Vagina (tissue), 2 donors: Measurements from ENCODE around the gene ISM1. TPM values are rescaled to one million over a fixed set of nuclear protein-coding genes. Genes with fewer than 3 reads are reported as not detected.

Experiments used
- DNase-seq, 2 donors: peaks; one replicate each; pipeline ENCODE4 v3.0.0-alpha.2; 2017; ENCODE audit errors: extremely low spot score in 2 of 2
- H3K27ac ChIP-seq: fragments of 200-600 bp; sonication (generic); one replicate; pipeline ENCODE4 v1.5.1; 2019
- H3K27me3 ChIP-seq: fragments of 200-600 bp; sonication (generic); one replicate; pipeline ENCODE4 v1.5.1; 2019
- H3K36me3 ChIP-seq, 2 donors: fragments of 200-600 bp; sonication (generic); one replicate each; pipeline ENCODE4 v1.5.1; 2017 to 2019
- H3K4me1 ChIP-seq: fragments of 200-600 bp; sonication (generic); one replicate; pipeline ENCODE4 v1.5.1; 2019
- H3K4me3 ChIP-seq, 2 donors: fragments of 200-600 bp; sonication (generic); 1 replicate in 1 of 2; 2 replicates in 1 of 2; pipeline ENCODE4 v1.5.1; 2016 to 2019
- H3K9me3 ChIP-seq: fragments of 200-600 bp; sonication (generic); one replicate; pipeline ENCODE4 v1.5.1; 2019
- CTCF ChIP-seq, 3 experiments: fragments of 450-650 bp in 2 of 3; fragments of 200-600 bp in 1 of 3; sonication (generic) in 1 of 3; IDR thresholded peaks; one replicate each; pipeline ENCODE4 v1.5.1; 2017 to 2019; ENCODE audit warnings: antibody characterized with exemption in 3 of 3, mild to moderate bottlenecking in 2 of 3, moderate library complexity in 2 of 3
- POLR2A ChIP-seq, 2 donors: fragments of 450-650 bp; IDR thresholded peaks; one replicate each; pipeline ENCODE4 v1.6.1; 2017; ENCODE audit warnings: antibody characterized with exemption in 2 of 2, mild to moderate bottlenecking in 2 of 2, moderate library complexity in 2 of 2
- POLR2AphosphoS5 ChIP-seq, 2 donors: sonication (generic); formaldehyde crosslinking; IDR thresholded peaks; one replicate each; pipeline ENCODE4 v1.9.0; 2017; ENCODE audit warnings: antibody characterized with exemption in 2 of 2, mild to moderate bottlenecking in 2 of 2, low read depth in 1 of 2; ENCODE audit not compliant: insufficient read depth in 1 of 2
- intact Hi-C: fragments of 100-400 bp; cut with DNase I; formaldehyde crosslinking; loops from one replicate; pipeline ENCODE4 v1.15.1; 2023
- total RNA-seq: library from RNA; depleted of rRNA; stranded (reverse); fragments of >200 nt; gene quantifications from one replicate; pipeline ENCODE4 v1.2.3, GENCODE V29; 2016

Gene ISM1
- total RNA-seq, 1 donor from 2014 or later, result 14.5 TPM

- Histone ChIP-seq H3K9me3 (no peaks in the 10 kb centered on the region), H3K27ac (no peak overlapping the region), H3K4me3 (no peak overlapping the region), H3K36me3 (no peaks in the 10 kb centered on the region), H3K4me1 (no peaks in the 10 kb centered on the region), H3K27me3 (no peaks in the 10 kb centered on the region)
- intact Hi-C loops, result no loop called here
- DNase-seq, result no peak
- TF ChIP-seq POLR2AphosphoS5 (IDR thresholded peaks at IDR 0.05; ENCODE audit: insufficient read depth in 1 of 2, low read depth in 1 of 2), result no peak
- TF ChIP-seq CTCF (IDR thresholded peaks at IDR 0.05), result no peak
- no peak for TF ChIP-seq POLR2A (IDR thresholded peaks at IDR 0.05)
Observed at GRCh38 chr20:13283869-13284829, 63.1 kb downstream of the ISM1 start.

GRCh38 chr20:13284830-13285229, 63.8 kb downstream of the ISM1 start:
- Histone ChIP-seq H3K4me1 (no peaks in the 10 kb centered on the region), H3K27me3 (no peaks in the 10 kb centered on the region), H3K4me3 (no peak overlapping the region), H3K36me3 (no peaks in the 10 kb centered on the region), H3K27ac (no peak overlapping the region), H3K9me3 (no peaks in the 10 kb centered on the region)
- no peak for DNase-seq
- intact Hi-C loops, result no loop called here
- no peak for TF ChIP-seq POLR2AphosphoS5 (IDR thresholded peaks at IDR 0.05; ENCODE audit: insufficient read depth in 1 of 2, low read depth in 1 of 2)
- no peak for TF ChIP-seq CTCF (IDR thresholded peaks at IDR 0.05)
- TF ChIP-seq POLR2A (IDR thresholded peaks at IDR 0.05), result no peak

GRCh38 chr20:13285408-13285807, 64.3 kb downstream of the ISM1 start:
- H3K4me3 ChIP-seq, result no peak overlapping the region
- H3K27me3 ChIP-seq, result no peaks in the 10 kb centered on the region
- intact Hi-C loops, result no loop called here
- no peak for DNase-seq
- no peaks in the 10 kb centered on the region for H3K36me3 ChIP-seq
- no peak for TF ChIP-seq POLR2AphosphoS5 (IDR thresholded peaks at IDR 0.05; ENCODE audit: insufficient read depth in 1 of 2, low read depth in 1 of 2)
- no peak for TF ChIP-seq CTCF (IDR thresholded peaks at IDR 0.05)
- no peak for TF ChIP-seq POLR2A (IDR thresholded peaks at IDR 0.05)
- no peaks in the 10 kb centered on the region for H3K4me1 ChIP-seq
- no peaks in the 10 kb centered on the region for H3K9me3 ChIP-seq
- H3K27ac ChIP-seq, result no peak overlapping the region

- no peak for DNase-seq
- TF ChIP-seq CTCF (IDR thresholded peaks at IDR 0.05), result no peak
- TF ChIP-seq POLR2AphosphoS5 (IDR thresholded peaks at IDR 0.05; ENCODE audit: insufficient read depth in 1 of 2, low read depth in 1 of 2), result no peak
- H3K4me3 ChIP-seq, result no peak overlapping the region
- no peaks in the 10 kb centered on the region for H3K9me3 ChIP-seq
- no peak overlapping the region for H3K27ac ChIP-seq
- intact Hi-C loops, result no loop called here
- H3K36me3 ChIP-seq, result no peaks in the 10 kb centered on the region
- H3K27me3 ChIP-seq, result no peaks in the 10 kb centered on the region
- H3K4me1 ChIP-seq, result no peaks in the 10 kb centered on the region
Observed at GRCh38 chr20:13286052-13286451, 65.0 kb downstream of the ISM1 start.

- TF ChIP-seq CTCF (IDR thresholded peaks at IDR 0.05), result no peak
- TF ChIP-seq POLR2AphosphoS5 (IDR thresholded peaks at IDR 0.05; ENCODE audit: insufficient read depth in 1 of 2, low read depth in 1 of 2), result no peak
- TF ChIP-seq POLR2A (IDR thresholded peaks at IDR 0.05), result no peak
- H3K9me3 ChIP-seq, result no peaks in the 10 kb centered on the region
- H3K36me3 ChIP-seq, result no peaks in the 10 kb centered on the region
- intact Hi-C loops, result no loop called here
- H3K4me3 ChIP-seq, result no peak overlapping the region
- no peak overlapping the region for H3K27ac ChIP-seq
- DNase-seq, result no peak
- no peaks in the 10 kb centered on the region for H3K27me3 ChIP-seq
- H3K4me1 ChIP-seq, result no peaks in the 10 kb centered on the region
Observed at GRCh38 chr20:13286607-13287006, 65.5 kb downstream of the ISM1 start.
